NB4 (cell line): ENCODE measurements around the gene RAB30.
"Not testable (repeated sequence)": the region's sequence is repeated elsewhere in the genome, so short reads cannot be mapped to it uniquely, and the experiment has no call there.

Experiments
- DNase-seq: peaks from one replicate; pipeline ENCODE4 v3.0.0; 2010; ENCODE audit warnings: low read depth
- H3K4me3 ChIP-seq: one replicate; pipeline ENCODE4 v1.5.1; 2011; ENCODE audit warnings: mild to moderate bottlenecking, low read depth, low read length, moderate library complexity
- MYC ChIP-seq: IDR thresholded peaks from 2 replicates; pipeline ENCODE4 v1.6.1; 2011; ENCODE audit warnings: low read depth, low read length
- POLR2A ChIP-seq: IDR thresholded peaks from 2 replicates; pipeline ENCODE4 v1.6.1; 2011; ENCODE audit warnings: mild to moderate bottlenecking; ENCODE audit not compliant: insufficient read length; ENCODE audit errors: extremely low read depth
- TF ChIP-seq, protein P1 (sequence below): IDR thresholded peaks from 2 replicates; pipeline ENCODE4 v1.6.1; 2011; ENCODE audit warnings: low read depth, low read length
- TF ChIP-seq, protein P2 (sequence below): IDR thresholded peaks from one replicate; pipeline ENCODE4 v1.5.1; 2012; ENCODE audit warnings: low read depth, low read length

The RAB30 gene

DNA sequence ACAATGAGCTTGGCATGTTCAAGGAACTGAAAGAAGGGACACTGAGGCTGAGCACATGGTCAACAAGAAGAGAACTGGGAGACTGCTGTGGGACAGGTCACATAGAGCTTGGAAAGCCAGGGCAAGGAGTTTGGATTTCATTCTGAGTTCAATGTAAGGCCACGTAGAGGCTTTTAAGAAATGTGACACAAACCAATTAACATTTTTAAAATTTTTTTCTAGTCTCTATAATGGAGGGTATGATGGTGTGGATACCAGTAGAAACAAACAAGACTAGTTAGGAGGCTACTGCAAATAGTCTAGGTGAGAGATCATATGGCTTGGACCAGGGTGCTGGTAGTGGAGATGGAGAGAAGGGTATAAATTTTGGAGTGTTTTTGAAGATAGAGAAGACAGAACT is 56.7 kb downstream of the RAB30 start:
- no peak for DNase-seq
- no peak overlapping the region for H3K4me3 ChIP-seq
- TF ChIP-seq POLR2A (no peak), MYC (no peak)
- TF ChIP-seq, protein P1, sequence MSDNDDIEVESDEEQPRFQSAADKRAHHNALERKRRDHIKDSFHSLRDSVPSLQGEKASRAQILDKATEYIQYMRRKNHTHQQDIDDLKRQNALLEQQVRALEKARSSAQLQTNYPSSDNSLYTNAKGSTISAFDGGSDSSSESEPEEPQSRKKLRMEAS, result no peak
- TF ChIP-seq, protein P2, sequence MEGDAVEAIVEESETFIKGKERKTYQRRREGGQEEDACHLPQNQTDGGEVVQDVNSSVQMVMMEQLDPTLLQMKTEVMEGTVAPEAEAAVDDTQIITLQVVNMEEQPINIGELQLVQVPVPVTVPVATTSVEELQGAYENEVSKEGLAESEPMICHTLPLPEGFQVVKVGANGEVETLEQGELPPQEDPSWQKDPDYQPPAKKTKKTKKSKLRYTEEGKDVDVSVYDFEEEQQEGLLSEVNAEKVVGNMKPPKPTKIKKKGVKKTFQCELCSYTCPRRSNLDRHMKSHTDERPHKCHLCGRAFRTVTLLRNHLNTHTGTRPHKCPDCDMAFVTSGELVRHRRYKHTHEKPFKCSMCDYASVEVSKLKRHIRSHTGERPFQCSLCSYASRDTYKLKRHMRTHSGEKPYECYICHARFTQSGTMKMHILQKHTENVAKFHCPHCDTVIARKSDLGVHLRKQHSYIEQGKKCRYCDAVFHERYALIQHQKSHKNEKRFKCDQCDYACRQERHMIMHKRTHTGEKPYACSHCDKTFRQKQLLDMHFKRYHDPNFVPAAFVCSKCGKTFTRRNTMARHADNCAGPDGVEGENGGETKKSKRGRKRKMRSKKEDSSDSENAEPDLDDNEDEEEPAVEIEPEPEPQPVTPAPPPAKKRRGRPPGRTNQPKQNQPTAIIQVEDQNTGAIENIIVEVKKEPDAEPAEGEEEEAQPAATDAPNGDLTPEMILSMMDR, result no peak

DNA sequence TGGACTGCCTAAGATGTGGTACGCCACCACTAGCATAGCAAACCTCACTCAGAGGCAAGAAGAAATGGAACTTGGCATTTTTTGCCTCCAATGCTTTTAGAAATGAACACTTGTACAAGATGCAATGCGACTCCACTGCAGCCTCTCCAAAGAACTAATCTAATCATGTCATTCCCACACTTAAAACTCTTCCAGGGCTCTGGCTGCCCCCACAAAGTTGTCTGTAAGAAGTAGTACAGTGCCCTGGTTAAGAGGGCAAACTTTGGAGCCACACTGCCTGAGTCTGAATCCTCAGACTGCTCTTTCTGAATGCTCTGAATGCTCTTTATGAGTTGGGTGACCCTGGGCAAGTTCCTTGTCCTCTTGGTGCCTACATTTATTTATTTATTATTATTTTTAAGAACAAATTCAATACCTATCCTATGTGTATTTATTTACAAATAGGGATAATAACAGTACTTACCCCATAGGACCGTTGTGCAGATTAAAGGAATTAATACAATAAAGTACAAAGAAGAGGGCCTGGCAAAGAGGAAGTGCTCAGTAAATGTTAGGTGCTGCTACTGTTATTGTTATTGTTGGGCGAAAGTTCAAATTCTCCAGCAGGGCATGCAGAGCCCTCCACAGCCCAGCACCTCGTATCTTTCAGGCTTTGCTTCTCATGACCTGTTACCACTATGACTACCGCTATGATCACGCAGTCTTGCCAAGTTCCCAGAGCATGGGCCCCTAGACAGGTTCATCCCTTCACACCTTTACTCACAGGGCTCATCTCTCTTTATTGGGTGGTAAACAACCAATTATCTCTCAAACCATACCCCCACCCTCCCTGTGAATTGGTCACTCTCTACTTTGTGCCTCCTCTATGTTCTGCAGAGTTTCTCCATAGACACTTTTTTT is 59.3 kb downstream of the RAB30 start:
- no peak for DNase-seq
- TF ChIP-seq POLR2A, result no peak
- TF ChIP-seq, protein P2, result no peak
- TF ChIP-seq, protein P1, result no peak
- no peak for TF ChIP-seq MYC

DNA sequence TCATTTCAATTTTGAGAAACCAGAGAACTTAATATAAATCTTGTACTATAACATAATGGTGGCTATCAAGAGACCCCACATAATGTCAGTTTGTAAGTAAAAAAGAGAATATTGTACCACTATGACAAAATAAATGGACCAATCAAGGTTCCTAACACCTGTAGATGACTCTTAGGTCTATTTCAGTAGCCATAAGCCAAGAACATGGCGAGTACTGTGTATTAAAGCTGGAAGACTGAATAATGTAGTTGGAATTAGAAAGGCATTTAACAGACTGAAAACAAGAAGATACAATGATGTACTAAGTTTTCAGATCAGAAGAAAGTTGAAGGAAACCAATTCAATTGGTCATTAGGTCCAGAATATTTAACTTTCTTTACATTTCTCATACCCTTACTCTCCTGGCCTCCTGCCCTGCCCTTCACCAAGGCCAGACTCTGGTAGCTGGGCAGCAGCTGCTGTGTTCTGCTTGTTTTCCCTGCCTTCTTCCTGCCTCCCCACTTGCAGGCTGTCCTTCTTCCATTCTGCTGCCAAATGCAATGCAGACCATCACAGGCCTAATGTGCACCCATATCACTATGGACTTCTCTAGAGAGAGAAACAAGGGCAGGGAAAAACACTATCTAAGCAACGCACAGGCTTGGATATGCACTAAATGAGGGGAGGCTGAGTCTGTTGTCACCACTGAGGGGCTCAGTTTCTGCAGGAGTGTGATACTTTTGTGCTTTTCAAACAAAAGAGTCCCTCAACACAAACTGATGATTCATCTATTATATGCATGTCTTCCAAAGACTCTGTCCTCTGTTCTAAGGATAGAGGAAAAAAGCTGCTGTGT is 60.1 kb downstream of the RAB30 start:
- no peak overlapping the region for H3K4me3 ChIP-seq
- no peak for DNase-seq
- TF ChIP-seq MYC (no peak), POLR2A (no peak)
- TF ChIP-seq, protein P2, result no peak
- TF ChIP-seq, protein P1, result no peak

More for the DNA sequence above, 59.3 kb downstream of the RAB30 start:
- no peak overlapping the region for H3K4me3 ChIP-seq

DNA sequence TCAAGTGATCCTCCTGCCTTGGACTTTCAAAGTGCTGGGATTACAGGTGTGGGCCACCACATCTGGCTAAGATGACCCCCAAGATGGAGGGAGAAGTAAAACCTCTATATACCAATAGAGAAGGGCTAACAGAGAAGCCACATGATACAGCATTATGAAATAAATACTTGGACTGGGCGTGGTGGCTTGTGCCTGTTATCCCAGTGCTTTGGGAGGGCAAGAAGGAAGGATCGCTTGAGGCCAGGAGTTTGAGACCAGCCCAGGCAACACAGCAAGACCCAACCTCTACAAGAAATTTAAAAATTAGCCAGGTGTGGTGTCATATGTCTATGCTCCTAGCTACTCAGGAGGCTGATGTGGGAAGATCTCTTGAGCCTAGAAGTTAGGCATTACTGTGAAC is 61.7 kb downstream of the RAB30 start:
- TF ChIP-seq MYC (no peak), POLR2A (no peak)
- TF ChIP-seq, protein P1, result no peak
- TF ChIP-seq, protein P2, result no peak
- no peak overlapping the region for H3K4me3 ChIP-seq
- no peak for DNase-seq

DNA sequence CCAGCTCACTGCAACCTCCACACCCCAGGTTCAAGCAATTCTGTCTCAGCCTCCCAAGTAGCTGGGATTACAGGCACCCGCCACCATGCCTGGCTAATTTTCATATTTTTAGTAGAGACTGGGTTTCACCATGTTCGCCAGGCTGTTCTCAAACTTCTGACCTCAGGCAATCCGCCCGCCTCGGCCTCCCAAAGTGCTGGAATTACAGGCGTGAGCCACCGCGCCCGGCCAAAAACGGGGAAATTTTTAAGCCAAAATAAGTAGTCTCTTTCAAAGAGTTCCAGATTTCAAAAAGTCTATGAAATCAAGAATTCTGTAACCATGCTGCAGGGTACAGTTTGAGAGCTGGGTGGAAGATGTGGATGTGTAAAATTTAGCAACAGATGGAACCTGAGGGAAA is 62.6 kb downstream of the RAB30 start:
- not testable (repeated sequence) for DNase-seq, H3K4me3 ChIP-seq

DNA sequence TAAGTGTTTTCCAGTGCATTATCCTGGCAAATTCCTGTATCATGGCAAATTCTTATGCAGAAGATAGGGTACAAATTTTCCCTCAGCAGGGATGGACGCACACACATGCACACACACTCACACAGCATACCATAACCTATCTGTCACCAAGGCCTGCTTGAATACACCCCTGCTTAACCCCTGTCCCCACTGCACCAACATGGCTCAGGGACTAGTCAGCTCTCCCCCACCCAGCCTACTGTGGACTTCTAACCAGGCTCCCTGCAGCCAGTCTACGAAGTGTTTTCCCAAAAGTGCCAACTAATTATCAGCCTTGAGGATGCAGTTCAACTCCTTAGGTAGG is 63.1 kb downstream of the RAB30 start:
- TF ChIP-seq, protein P2, result no peak
- TF ChIP-seq, protein P1, result no peak
- TF ChIP-seq POLR2A (no peak), MYC (no peak)
- DNase-seq, result no peak
- no peak overlapping the region for H3K4me3 ChIP-seq
